B cell (primary cell): ENCODE data around the gene S100A1.

Experiments used
- CTCF ChIP-seq: fragments of 200-600 bp; IDR thresholded peaks from one replicate; pipeline ENCODE4 v1.8.0; 2022; ENCODE audit warnings: antibody characterized with exemption, mild to moderate bottlenecking
- EZH2 ChIP-seq: IDR thresholded peaks from 2 replicates; pipeline ENCODE4 v1.6.1; 2012; ENCODE audit warnings: borderline replicate concordance, low read depth, mild to moderate bottlenecking, moderate library complexity, low read length; ENCODE audit not compliant: insufficient read depth, poor library complexity, severe bottlenecking

GRCh38 chr1:153602749-153603148, 25.5 kb upstream of the S100A1 start:
- TF ChIP-seq CTCF (no peak), EZH2 (no peak)
